SK-N-SH (cell line): ENCODE data around the gene MAP2K3. TPM values are rescaled to one million over a fixed set of nuclear protein-coding genes. Genes with fewer than 3 reads are reported as not detected.
"Not testable (repeated sequence)": the region's sequence is repeated elsewhere in the genome, so short reads cannot be mapped to it uniquely, and the experiment has no call there.

Experiments used
- CTCF ChIA-PET: fragments of 300-600, 350-600 bp; formaldehyde crosslinking; extraction: SDS; loops from one replicate; lab custom pipeline; 2021; lab: Yijun Ruan, JAX
- POLR2A ChIA-PET: fragments of 350-600 bp; sonication (Branson Sonifier 250); formaldehyde crosslinking; extraction: SDS; loops from one replicate; lab custom pipeline; 2020; ENCODE audit warnings: antibody characterized with exemption, inconsistent platforms; lab: Yijun Ruan, JAX
- DNase-seq: peaks from one replicate; pipeline ENCODE4 v3.0.0; 2012
- H2AFZ ChIP-seq: fragments of 200-600 bp; sonication (generic); 2 replicates; pipeline ENCODE4 v1.8.1; 2016; ENCODE audit warnings: antibody characterized with exemption, mild to moderate bottlenecking, low read depth
- H3F3A ChIP-seq: fragments of 200-600 bp; sonication (generic); replicated peaks from 2 replicates; pipeline ENCODE3; 2016; ENCODE audit warnings: antibody characterized with exemption, mild to moderate bottlenecking; ENCODE audit not compliant: insufficient read depth
- H3K27ac ChIP-seq, 2 experiments: fragments of 200-500 bp in 1 of 2; fragments of 200-600 bp in 1 of 2; sonication (Bioruptor generic) in 1 of 2; sonication (generic), shearing (Covaris generic) in 1 of 2; 2 replicates each; pipeline versions ENCODE4 v1.5.1 to v1.6.1; 2014 to 2016; ENCODE audit warnings: low read depth in 2 of 2, inconsistent platforms in 1 of 2, low read length in 1 of 2, mild to moderate bottlenecking in 1 of 2, mixed read lengths in 1 of 2
- H3K27me3 ChIP-seq: fragments of 200-600 bp; sonication (generic), shearing (Covaris generic); 2 replicates; pipeline ENCODE4 v1.6.1; 2016; ENCODE audit warnings: mixed run types; ENCODE audit not compliant: insufficient read depth
- H3K36me3 ChIP-seq, 2 experiments: fragments of 200-500 bp in 1 of 2; fragments of 200-600 bp in 1 of 2; sonication (Bioruptor generic) in 1 of 2; sonication (generic) in 1 of 2; replicated peaks in 1 of 2; 2 replicates each; pipeline versions ENCODE3 to v1.5.1; 2014 to 2016; ENCODE audit warnings: low read length in 1 of 2, mild to moderate bottlenecking in 1 of 2; ENCODE audit not compliant: insufficient read depth in 2 of 2, control insufficient read depth in 1 of 2
- H3K4me1 ChIP-seq, 2 experiments: fragments of 200-500 bp in 1 of 2; fragments of 200-600 bp in 1 of 2; sonication (Bioruptor generic) in 1 of 2; sonication (generic), shearing (Covaris generic) in 1 of 2; 2 replicates each; pipeline versions ENCODE4 v1.5.1 to v1.6.1; 2014 to 2016; ENCODE audit warnings: low read depth in 1 of 2, low read length in 1 of 2, mixed run types in 1 of 2; ENCODE audit not compliant: insufficient read depth in 2 of 2, control insufficient read depth in 1 of 2
- H3K4me2 ChIP-seq: fragments of 200-600 bp; sonication (generic), shearing (Covaris generic); 2 replicates; pipeline ENCODE4 v1.6.1; 2017; ENCODE audit warnings: mixed run types
- H3K4me3 ChIP-seq, 2 experiments: fragments of 200-500 bp in 1 of 2; fragments of 200-600 bp in 1 of 2; sonication (Bioruptor generic) in 1 of 2; sonication (generic), shearing (Covaris generic) in 1 of 2; 2 replicates each; pipeline versions ENCODE4 v1.5.1 to v1.8.1; 2014 to 2016; ENCODE audit warnings: low read depth in 2 of 2, inconsistent platforms in 1 of 2, low read length in 1 of 2, mild to moderate bottlenecking in 1 of 2, mixed read lengths in 1 of 2, moderate library complexity in 1 of 2
- H3K79me2 ChIP-seq: fragments of 200-600 bp; sonication (generic); 2 replicates; pipeline ENCODE4 v1.8.1; 2017; ENCODE audit warnings: mild to moderate bottlenecking; ENCODE audit not compliant: insufficient read depth
- H3K9ac ChIP-seq: fragments of 200-600 bp; sonication (generic); 2 replicates; pipeline ENCODE4 v1.6.1; 2017; ENCODE audit warnings: mixed run types
- H3K9me2 ChIP-seq: fragments of 200-600 bp; sonication (generic); 2 replicates; pipeline ENCODE4 v1.6.1; 2017; ENCODE audit warnings: mixed run types
- H3K9me3 ChIP-seq: fragments of 200-600 bp; sonication (generic); 2 replicates; pipeline ENCODE4 v1.6.1; 2017; ENCODE audit warnings: mixed run types, mild to moderate bottlenecking, moderate library complexity
- H4K20me1 ChIP-seq: fragments of 200-600 bp; sonication (generic); 2 replicates; pipeline ENCODE4 v1.6.1; 2017; ENCODE audit warnings: mild to moderate bottlenecking, mixed run types; ENCODE audit not compliant: insufficient read depth
- WGBS: methylation state at CpG from one replicate; pipeline ENCODE4 v1.1.6; 2017; ENCODE audit warnings: low lambda C conversion rate; 5-methylcytosine and 5-hydroxymethylcytosine counted together
- polyA plus RNA-seq, 3 experiments: library from polyadenylated mRNA; depleted of rRNA; stranded (reverse); fragments of >200 nt; gene quantifications; 2 replicates each; pipeline ENCODE4 v1.2.3, GENCODE V29; 2012

The MAP2K3 gene
- polyA plus RNA-seq, 1 of the 3 experiments (the other 2 are of a cell fraction), result 30.0 TPM

- H3K27ac ChIP-seq, H3K27me3 ChIP-seq, POLR2A ChIA-PET, DNase-seq, H3K4me2 ChIP-seq, H2AFZ ChIP-seq, H3K9me2 ChIP-seq, H3K9ac ChIP-seq, H3K4me3 ChIP-seq, CTCF ChIA-PET, H3F3A ChIP-seq, H3K9me3 ChIP-seq: not testable (repeated sequence)
- Histone ChIP-seq H3K4me1 (peaks cover 0 to 15% of the 10 kb centered on the region in 2 experiments; a peak in 1 of 4 replicates), H3K79me2 (peaks cover 12% of the 10 kb centered on the region), H3K36me3 (peaks cover 9 to 43% of the 10 kb centered on the region in 2 experiments), H4K20me1 (peaks cover 30% of the 10 kb centered on the region; the same call in 1 of the 2 replicates)
- WGBS, result 43% methylated on average over 12 of the region's 17 CpGs
Measured at GRCh38 chr17:21304551-21305151, 20.1 kb downstream of the MAP2K3 start.

- WGBS, result 69% methylated on average over 17 of the region's 20 CpGs
- CTCF ChIA-PET, result not testable (repeated sequence)
Measured at GRCh38 chr17:21305431-21306180, 21.1 kb downstream of the MAP2K3 start.

DNA sequence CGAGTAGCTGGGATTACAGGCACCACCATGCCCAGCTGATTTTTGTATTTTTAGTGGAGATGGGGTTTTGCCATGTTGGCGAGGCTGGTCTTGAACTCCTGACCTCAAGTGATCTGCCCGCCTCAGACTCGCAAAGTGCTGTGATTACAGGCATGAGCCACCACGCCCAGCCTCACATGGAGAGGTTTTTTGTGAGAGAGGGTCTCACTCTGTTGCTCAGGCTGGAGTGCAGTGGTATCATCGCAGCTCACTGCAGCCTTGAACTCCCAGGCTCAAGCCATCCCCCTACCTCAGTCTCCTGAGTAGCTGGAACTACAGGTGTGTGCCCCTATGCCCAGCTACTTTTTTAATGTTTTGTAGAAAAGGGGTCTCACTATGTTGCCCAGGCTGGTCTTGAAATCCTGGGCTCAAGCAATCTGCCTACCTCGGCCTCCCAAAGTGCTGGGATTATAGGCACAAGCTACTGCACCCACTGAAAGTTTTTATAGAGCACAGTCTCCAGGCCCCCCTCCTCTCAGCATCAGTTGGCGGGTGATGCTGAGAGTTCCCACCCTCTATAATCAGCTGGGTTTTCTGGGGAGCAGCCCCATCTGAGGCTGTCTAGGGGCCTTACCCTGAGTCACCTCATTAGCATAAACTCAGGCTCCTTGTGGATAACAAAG lies 22.2 kb downstream of the MAP2K3 start:
- H2AFZ ChIP-seq, H3K4me3 ChIP-seq, DNase-seq, POLR2A ChIA-PET, H3K27ac ChIP-seq, H3K9ac ChIP-seq, H3K79me2 ChIP-seq, H3K4me2 ChIP-seq, H3K9me3 ChIP-seq, H3K27me3 ChIP-seq, H3K9me2 ChIP-seq, H3F3A ChIP-seq, H3K4me1 ChIP-seq: not testable (repeated sequence)
- Histone ChIP-seq H3K36me3 (peaks cover 16 to 30% of the 10 kb centered on the region in 2 experiments), H4K20me1 (peaks cover 14% of the 10 kb centered on the region; the same call in 1 of the 2 replicates)
- CTCF ChIA-PET, result interaction anchor here (1.0 kb wide), 1 partner anchor 206 kb away, joined by 3 read pairs; no protein-coding TSS in a partner anchor
- WGBS, result 87% methylated on average over 6 of the region's 8 CpGs

More at GRCh38 chr17:21305431-21306180, 21.1 kb downstream of the MAP2K3 start:
- H3K27me3 ChIP-seq, H3K9ac ChIP-seq, H3K79me2 ChIP-seq, POLR2A ChIA-PET, H3F3A ChIP-seq, H3K9me3 ChIP-seq, H2AFZ ChIP-seq, H3K4me2 ChIP-seq, H3K4me3 ChIP-seq, H3K27ac ChIP-seq, H3K9me2 ChIP-seq, DNase-seq: not testable (repeated sequence)
- Histone ChIP-seq H3K36me3 (peaks cover 15 to 36% of the 10 kb centered on the region in 2 experiments), H4K20me1 (peaks cover 21% of the 10 kb centered on the region; the same call in 1 of the 2 replicates), H3K4me1 (peaks cover 0 to 15% of the 10 kb centered on the region in 2 experiments; a peak in 1 of 4 replicates)

GRCh38 chr17:21307273-21307625 lies 22.7 kb downstream of the MAP2K3 start:
- H2AFZ ChIP-seq, POLR2A ChIA-PET, H3K27ac ChIP-seq, H3K9me3 ChIP-seq, H3K9me2 ChIP-seq, H3K79me2 ChIP-seq, H3K4me3 ChIP-seq, H3K9ac ChIP-seq, H3K4me2 ChIP-seq, H3K27me3 ChIP-seq, DNase-seq, H3F3A ChIP-seq, H3K4me1 ChIP-seq: not testable (repeated sequence)
- WGBS, result 23% methylated on average over 5 of the region's 5 CpGs
- CTCF ChIA-PET, result interaction anchor here (1.0 kb wide), 1 partner anchor 205 kb away, joined by 3 read pairs; no protein-coding TSS in a partner anchor
- H4K20me1 ChIP-seq, result peaks cover 12% of the 10 kb centered on the region; the same call in 1 of the 2 replicates
- peaks cover 17 to 27% of the 10 kb centered on the region in 2 experiments for H3K36me3 ChIP-seq

GRCh38 chr17:21308931-21309381 lies 24.4 kb downstream of the MAP2K3 start:
- H3K27ac ChIP-seq, H2AFZ ChIP-seq, H4K20me1 ChIP-seq, H3K4me2 ChIP-seq, H3K4me3 ChIP-seq, H3K9me2 ChIP-seq, H3K9ac ChIP-seq, H3K27me3 ChIP-seq, H3K4me1 ChIP-seq, H3K79me2 ChIP-seq, H3F3A ChIP-seq, DNase-seq, CTCF ChIA-PET, H3K9me3 ChIP-seq, POLR2A ChIA-PET: not testable (repeated sequence)
- peaks cover 11 to 21% of the 10 kb centered on the region in 2 experiments for H3K36me3 ChIP-seq
- WGBS, result 71% methylated on average over 6 of the region's 6 CpGs
